ENCODE data around the gene CERS2. TPM values are rescaled to one million over a fixed set of nuclear protein-coding genes. Genes with fewer than 3 reads are reported as not detected.

CERS2 gene
- total and polyA plus RNA-seq, 2 of the 13 experiments (the other 11 are each of a cell fraction or from before 2014, with no cell fraction given), result 269 to 298 TPM

DNA sequence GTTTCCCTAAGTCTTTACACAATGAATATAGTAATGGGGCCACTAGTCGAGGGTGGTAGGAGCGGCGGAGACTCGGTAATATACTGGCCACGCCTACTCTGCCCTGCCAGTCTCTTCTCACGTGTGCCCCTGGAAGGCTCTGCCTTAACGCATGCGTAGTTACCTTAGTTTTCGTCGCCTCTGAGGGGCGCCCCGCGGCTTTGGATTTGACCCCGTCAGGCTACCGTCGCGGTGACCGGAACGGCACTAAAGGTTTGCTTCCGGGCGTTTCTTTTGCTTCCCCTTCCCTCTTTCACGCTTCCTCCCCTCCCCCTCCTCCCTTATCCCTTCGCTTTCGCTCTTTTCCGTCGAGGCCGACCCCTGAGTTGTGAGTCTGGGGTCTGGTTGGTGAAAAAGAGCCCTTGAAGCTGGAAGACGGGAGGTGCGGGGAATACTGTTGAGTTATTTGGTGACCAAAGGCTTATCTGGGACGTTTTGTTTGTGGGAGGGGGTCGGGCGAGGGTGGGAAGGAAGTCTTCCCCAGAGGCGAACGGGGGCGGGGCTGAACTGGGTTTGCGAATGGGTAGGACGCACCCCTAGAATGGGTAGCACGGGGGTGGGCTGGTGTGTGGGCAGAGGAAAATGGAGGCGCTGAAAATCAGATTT, 48.4 kb downstream of the CERS2 start, which contains the start of gene SETDB1 (continued):
- TF ChIP-seq ZNF10 (CRISPR knock-in tag; IDR thresholded peaks at IDR 0.05; ENCODE audit: borderline replicate concordance, low read depth) (no peak), ZNF30 (CRISPR knock-in tag; IDR thresholded peaks at IDR 0.05) (no peak), ZNF230 (CRISPR knock-in tag; IDR thresholded peaks at IDR 0.05) (no peak), POLR2G (IDR thresholded peaks at IDR 0.05; ENCODE audit: low read depth, low read length) (peak; percentile 88), GTF2F1 (IDR thresholded peaks at IDR 0.05; ENCODE audit: low read length) (no peak), ZNF543 (CRISPR knock-in tag; IDR thresholded peaks at IDR 0.05) (peak; percentile 59; the same call in 1 of the 2 replicates), HOXA5 (CRISPR knock-in tag; IDR thresholded peaks at IDR 0.05) (no peak), ZGPAT (CRISPR knock-in tag; IDR thresholded peaks at IDR 0.05) (peak; percentile 76), SNAPC5 (CRISPR knock-in tag; IDR thresholded peaks at IDR 0.05; ENCODE audit: borderline replicate concordance) (no peak), NKX3-1 (CRISPR knock-in tag; IDR thresholded peaks at IDR 0.05) (no peak), ZSCAN21 (CRISPR knock-in tag; IDR thresholded peaks at IDR 0.05; ENCODE audit: borderline replicate concordance) (no peak), AKAP8 (CRISPR knock-in tag; IDR thresholded peaks at IDR 0.05) (no peak), LCORL (IDR thresholded peaks at IDR 0.05) (no peak), LCORL (CRISPR knock-in tag; IDR thresholded peaks at IDR 0.05) (0 out of 2 replicates have a peak, but pooled peaks have one; percentile 22), DNMT1 (CRISPR knock-in tag; IDR thresholded peaks at IDR 0.05) (no peak), MBNL3 (CRISPR knock-in tag; conservative IDR thresholded peaks at IDR 0.05) (no peak), CERS6 (CRISPR knock-in tag; IDR thresholded peaks at IDR 0.05) (no peak), TFE3 (CRISPR knock-in tag; IDR thresholded peaks at IDR 0.05) (no peak), GATAD2A (CRISPR knock-in tag; IDR thresholded peaks at IDR 0.05) (peak; percentile 47; the same call in 1 of the 2 replicates), SATB2 (CRISPR knock-in tag; IDR thresholded peaks at IDR 0.05) (no peak), CTCF (CRISPR knock-in tag; IDR thresholded peaks at IDR 0.05) (peak; percentile 68), GFI1 (CRISPR knock-in tag; IDR thresholded peaks at IDR 0.05; ENCODE audit: borderline replicate concordance) (peak; percentile 37; the same call in 1 of the 2 replicates)
- TF ChIP-seq, protein P1, sequence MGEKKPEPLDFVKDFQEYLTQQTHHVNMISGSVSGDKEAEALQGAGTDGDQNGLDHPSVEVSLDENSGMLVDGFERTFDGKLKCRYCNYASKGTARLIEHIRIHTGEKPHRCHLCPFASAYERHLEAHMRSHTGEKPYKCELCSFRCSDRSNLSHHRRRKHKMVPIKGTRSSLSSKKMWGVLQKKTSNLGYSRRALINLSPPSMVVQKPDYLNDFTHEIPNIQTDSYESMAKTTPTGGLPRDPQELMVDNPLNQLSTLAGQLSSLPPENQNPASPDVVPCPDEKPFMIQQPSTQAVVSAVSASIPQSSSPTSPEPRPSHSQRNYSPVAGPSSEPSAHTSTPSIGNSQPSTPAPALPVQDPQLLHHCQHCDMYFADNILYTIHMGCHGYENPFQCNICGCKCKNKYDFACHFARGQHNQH (CRISPR knock-in tag; IDR thresholded peaks at IDR 0.05), result peak; percentile 79; the same call in 1 of the 2 replicates
- TF ChIP-seq, protein P2, sequence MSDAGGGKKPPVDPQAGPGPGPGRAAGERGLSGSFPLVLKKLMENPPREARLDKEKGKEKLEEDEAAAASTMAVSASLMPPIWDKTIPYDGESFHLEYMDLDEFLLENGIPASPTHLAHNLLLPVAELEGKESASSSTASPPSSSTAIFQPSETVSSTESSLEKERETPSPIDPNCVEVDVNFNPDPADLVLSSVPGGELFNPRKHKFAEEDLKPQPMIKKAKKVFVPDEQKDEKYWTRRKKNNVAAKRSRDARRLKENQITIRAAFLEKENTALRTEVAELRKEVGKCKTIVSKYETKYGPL (CRISPR knock-in tag; IDR thresholded peaks at IDR 0.05), result no peak
